Thoracic aorta (tissue), 2 donors: Measurements from ENCODE around the gene NID2. TPM values are rescaled to one million over a fixed set of nuclear protein-coding genes. Genes with fewer than 3 reads are reported as not detected.

ENCODE experiments used
- ATAC-seq: fragments of 150-250 bp; one replicate; pipeline ENCODE4 v1.8.0; 2017; ENCODE audit warnings: low read depth; ENCODE audit not compliant: insufficient number of reproducible peaks, low FRiP score
- DNase-seq: peaks from one replicate; pipeline ENCODE4 v3.0.0-alpha.2; 2020; ENCODE audit warnings: low spot score
- H3K27ac ChIP-seq, 2 donors: fragments of 200-600 bp; sonication (generic); 1 replicate in 1 of 2; 2 replicates in 1 of 2; pipeline ENCODE4 v1.5.1; 2016; ENCODE audit warnings: mild to moderate bottlenecking in 2 of 2, moderate library complexity in 2 of 2
- H3K27me3 ChIP-seq: fragments of 200-600 bp; sonication (generic); replicated peaks from 2 replicates; pipeline ENCODE4 v1.6.0; 2016; ENCODE audit warnings: mild to moderate bottlenecking; ENCODE audit not compliant: insufficient read depth
- H3K36me3 ChIP-seq: fragments of 200-600 bp; sonication (generic); one replicate; pipeline ENCODE4 v1.5.1; 2016
- H3K4me1 ChIP-seq, 2 donors: fragments of 200-600 bp; sonication (generic); 1 replicate in 1 of 2; 2 replicates in 1 of 2; pipeline versions ENCODE4 v1.5.1 to v1.6.0; 2016; ENCODE audit warnings: low read depth in 2 of 2, mild to moderate bottlenecking in 1 of 2; ENCODE audit not compliant: control insufficient read depth in 1 of 2
- H3K4me3 ChIP-seq: fragments of 200-600 bp; sonication (generic); 2 replicates; pipeline ENCODE4 v1.5.1; 2016; ENCODE audit warnings: mild to moderate bottlenecking
- H3K9me3 ChIP-seq: fragments of 200-600 bp; sonication (generic); 2 replicates; pipeline ENCODE4 v1.5.1; 2016
- CTCF ChIP-seq: fragments of 200-600 bp; sonication (generic); IDR thresholded peaks from one replicate; pipeline ENCODE4 v1.5.1; 2019; ENCODE audit warnings: antibody characterized with exemption
- total RNA-seq, 2 donors: library from RNA; depleted of rRNA; stranded (reverse); fragments of >200 nt; gene quantifications; one replicate each; pipeline versions ENCODE4 v1.1.0 to v1.2.3, GENCODE V29; 2016

Gene NID2
- total RNA-seq, 2 donors from 2014 or later: 21.0 to 33.3 TPM

- no peak for ATAC-seq
- H3K27ac ChIP-seq: no peak overlapping the region
- no peaks in the 10 kb centered on the region for H3K36me3 ChIP-seq
- TF ChIP-seq CTCF: no peak
- H3K4me3 ChIP-seq: no peak overlapping the region
- no peaks in the 10 kb centered on the region for H3K27me3 ChIP-seq
- no peaks in the 10 kb centered on the region for H3K9me3 ChIP-seq
- no peak for DNase-seq
- peaks cover 31 to 60% of the 10 kb centered on the region in 2 donors for H3K4me1 ChIP-seq
These were observed 13.7 kb downstream of the NID2 start for GRCh38 chr14:52055167-52055566.

- no peak overlapping the region for H3K27ac ChIP-seq
- no peak overlapping the region for H3K4me3 ChIP-seq
- no peaks in the 10 kb centered on the region for H3K27me3 ChIP-seq
- ATAC-seq (no peak), DNase-seq (no peak)
- no peaks in the 10 kb centered on the region for H3K36me3 ChIP-seq
- TF ChIP-seq CTCF: no peak
- H3K9me3 ChIP-seq: no peaks in the 10 kb centered on the region
- H3K4me1 ChIP-seq: peaks cover 27 to 59% of the 10 kb centered on the region in 2 donors
These were observed 14.2 kb downstream of the NID2 start for GRCh38 chr14:52054678-52055077.

- DNase-seq: no peak
- Histone ChIP-seq H3K4me3 (no peak overlapping the region), H3K27ac (peak overlapping the region; percentile 3 to 39), H3K4me1 (peaks cover 13 to 59% of the 10 kb centered on the region in 2 donors), H3K9me3 (no peaks in the 10 kb centered on the region), H3K27me3 (no peaks in the 10 kb centered on the region), H3K36me3 (no peaks in the 10 kb centered on the region)
- ATAC-seq: no peak
- no peak for TF ChIP-seq CTCF
These were observed 15.8 kb downstream of the NID2 start for GRCh38 chr14:52053044-52053443.

GRCh38 chr14:52052288-52052943, 16.4 kb downstream of the NID2 start:
- Histone ChIP-seq H3K36me3 (no peaks in the 10 kb centered on the region), H3K27ac (peak overlapping the region; percentile 3 to 39), H3K9me3 (no peaks in the 10 kb centered on the region), H3K4me3 (no peak overlapping the region), H3K4me1 (peaks cover 13 to 64% of the 10 kb centered on the region in 2 donors), H3K27me3 (no peaks in the 10 kb centered on the region)
- ATAC-seq: peak; percentile 79
- no peak for DNase-seq
- no peak for TF ChIP-seq CTCF

- TF ChIP-seq CTCF: no peak
- no peaks in the 10 kb centered on the region for H3K36me3 ChIP-seq
- no peak for DNase-seq
- H3K4me3 ChIP-seq: no peak overlapping the region
- no peaks in the 10 kb centered on the region for H3K9me3 ChIP-seq
- no peaks in the 10 kb centered on the region for H3K27me3 ChIP-seq
- ATAC-seq: no peak
- peak overlapping the region in 1 of 2 donors; percentile 39 for H3K27ac ChIP-seq
- H3K4me1 ChIP-seq: peaks cover 13 to 69% of the 10 kb centered on the region in 2 donors
These were observed 17.0 kb downstream of the NID2 start for GRCh38 chr14:52051871-52052270.
